Glutamatergic neuron (in vitro differentiated cells): Measurements from ENCODE around the gene CYTH1. TPM values are rescaled to one million over a fixed set of nuclear protein-coding genes. Genes with fewer than 3 reads are reported as not detected.

Experiments used
- DNase-seq: peaks from one replicate; pipeline ENCODE4 v3.0.0; 2022
- H3K27ac Mint-ChIP-seq: one replicate; pipeline ENCODE4 v1.8.0; 2020; ENCODE audit warnings: mild to moderate bottlenecking, mixed read lengths, inconsistent platforms; ENCODE audit not compliant: unreplicated experiment
- H3K27me3 Mint-ChIP-seq: one replicate; pipeline ENCODE4 v1.8.0; 2020; ENCODE audit warnings: mild to moderate bottlenecking, moderate library complexity, mixed read lengths, inconsistent platforms; ENCODE audit not compliant: unreplicated experiment
- H3K36me3 Mint-ChIP-seq: one replicate; pipeline ENCODE4 v1.8.0; 2020; ENCODE audit warnings: mild to moderate bottlenecking, mixed read lengths, inconsistent platforms; ENCODE audit not compliant: unreplicated experiment
- H3K4me1 Mint-ChIP-seq: one replicate; pipeline ENCODE4 v1.8.0; 2020; ENCODE audit warnings: mild to moderate bottlenecking, low read depth, mixed read lengths, inconsistent platforms; ENCODE audit not compliant: unreplicated experiment
- H3K4me3 Mint-ChIP-seq: one replicate; pipeline ENCODE4 v1.8.0; 2020; ENCODE audit warnings: mild to moderate bottlenecking, mixed read lengths, inconsistent platforms; ENCODE audit not compliant: unreplicated experiment
- H3K9me3 Mint-ChIP-seq: one replicate; pipeline ENCODE4 v1.8.0; 2020; ENCODE audit warnings: mild to moderate bottlenecking, moderate library complexity, mixed read lengths, inconsistent platforms; ENCODE audit not compliant: unreplicated experiment
- CTCF ChIP-seq: fragments of 200-600 bp; sonication (generic); IDR thresholded peaks from one replicate; pipeline ENCODE4 v1.5.0; 2021; ENCODE audit not compliant: partially characterized antibody, unreplicated experiment
- total RNA-seq: library from RNA; stranded (reverse); fragmentation: NEBNext Ultra II Directional; extraction: Animal tissue kit (Norgen Biotek cat#: 25700); gene quantifications from one replicate; pipeline ENCODE4 v1.2.1, GENCODE V29; 2021; ENCODE audit not compliant: unreplicated experiment

CYTH1 gene
- total RNA-seq, 1 donor from 2014 or later: 57.2 TPM

- H3K9me3 Mint-ChIP-seq: peaks cover 2% of the 10 kb centered on the region
- H3K27me3 Mint-ChIP-seq: peaks cover 4% of the 10 kb centered on the region
- no peak overlapping the region for H3K4me3 Mint-ChIP-seq
- H3K4me1 Mint-ChIP-seq: peaks cover 8% of the 10 kb centered on the region
- H3K27ac Mint-ChIP-seq: no peak overlapping the region
- TF ChIP-seq CTCF: no peak
- H3K36me3 Mint-ChIP-seq: no peaks in the 10 kb centered on the region
- DNase-seq: no peak
Measured at GRCh38 chr17:78629436-78629995, 152.6 kb downstream of the CYTH1 start.

- Mint-ChIP-seq H3K4me3 (no peak overlapping the region), H3K27me3 (peaks cover 4% of the 10 kb centered on the region), H3K36me3 (no peaks in the 10 kb centered on the region), H3K27ac (no peak overlapping the region), H3K9me3 (peaks cover 2% of the 10 kb centered on the region), H3K4me1 (peaks cover 8% of the 10 kb centered on the region)
- TF ChIP-seq CTCF: no peak
- DNase-seq: no peak
Measured at GRCh38 chr17:78628547-78629435, 153.3 kb downstream of the CYTH1 start.

- H3K9me3 Mint-ChIP-seq: peaks cover 4% of the 10 kb centered on the region
- TF ChIP-seq CTCF: no peak
- no peak for DNase-seq
- H3K4me1 Mint-ChIP-seq: peaks cover 4% of the 10 kb centered on the region
- H3K27ac Mint-ChIP-seq: no peak overlapping the region
- H3K4me3 Mint-ChIP-seq: no peak overlapping the region
- H3K27me3 Mint-ChIP-seq: peaks cover 5% of the 10 kb centered on the region
- no peaks in the 10 kb centered on the region for H3K36me3 Mint-ChIP-seq
Measured at GRCh38 chr17:78624324-78625151, 157.5 kb downstream of the CYTH1 start.

Other genes starting within 250 kb of the CYTH1 start
- gene DNAH17, start 204.9 kb downstream of the CYTH1 start, total RNA-seq: 1.3 TPM
- gene USP36, start 58.5 kb upstream of the CYTH1 start, total RNA-seq: 45.3 TPM
- gene CEP295NL, start 120.9 kb upstream of the CYTH1 start, total RNA-seq: 6.4 TPM
- gene TIMP2, start 143.1 kb upstream of the CYTH1 start, total RNA-seq: 121 TPM
- gene LGALS3BP, start 197.7 kb upstream of the CYTH1 start, total RNA-seq: 30.3 TPM
- 33.3 TPM for gene CANT1, start 227.5 kb upstream of the CYTH1 start, total RNA-seq
- gene C1QTNF1, start 241.9 kb upstream of the CYTH1 start, total RNA-seq: 0.15 TPM